Activated CD4-positive, CD25-positive, alpha-beta regulatory T cell treated with anti-CD3 and anti-CD28 coated beads, Interleukin-2, amount 50 U/mL, for 72 hours (primary cell): ENCODE data around the gene RHO.

Experiments used
- DNase-seq: peaks from one replicate; pipeline ENCODE4 v3.0.0; 2021

RHO gene

GRCh38 chr3:129548104-129548965, 19.9 kb downstream of the RHO start:
- DNase-seq, result no peak

DNA sequence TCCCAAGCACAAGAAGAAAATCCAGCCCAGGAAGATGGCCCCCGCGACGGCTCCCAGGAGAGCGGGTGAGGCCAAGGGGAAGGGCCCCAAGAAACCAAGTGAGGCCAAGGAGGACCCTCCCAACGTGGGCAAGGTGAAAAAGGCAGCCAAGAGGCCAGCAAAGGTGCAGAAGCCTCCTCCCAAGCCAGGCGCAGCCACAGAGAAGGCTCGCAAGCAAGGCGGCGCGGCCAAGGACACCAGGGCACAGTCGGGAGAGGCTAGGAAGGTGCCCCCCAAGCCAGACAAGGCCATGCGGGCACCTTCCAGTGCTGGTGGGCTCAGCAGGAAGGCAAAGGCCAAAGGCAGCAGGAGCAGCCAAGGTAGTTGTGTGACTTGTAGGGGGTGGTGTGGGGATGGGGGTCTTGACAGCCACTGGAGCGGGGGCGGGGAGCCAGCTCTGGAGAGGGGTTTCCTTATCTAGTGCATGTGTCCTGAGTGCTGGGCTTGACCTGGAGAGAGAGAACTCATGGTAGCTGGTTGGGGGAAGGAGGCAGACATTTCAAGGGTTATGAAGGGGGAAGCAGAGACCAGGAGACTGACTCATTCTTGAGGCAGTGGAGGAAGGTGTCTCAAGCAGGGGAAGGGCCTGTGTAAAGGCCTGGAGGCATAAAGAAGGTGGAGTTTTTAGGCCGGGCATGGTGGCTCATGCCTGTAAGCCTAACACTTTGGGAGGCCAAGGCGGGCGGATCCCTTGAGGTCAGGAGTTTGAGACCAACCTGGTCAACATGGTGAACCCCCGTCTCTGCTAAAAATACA, 20.8 kb downstream of the RHO start:
- no peak for DNase-seq

GRCh38 chr3:129549805-129550204, 21.4 kb downstream of the RHO start:
- DNase-seq, result no peak

GRCh38 chr3:129552287-129553050, 24.0 kb downstream of the RHO start:
- no peak for DNase-seq

DNA sequence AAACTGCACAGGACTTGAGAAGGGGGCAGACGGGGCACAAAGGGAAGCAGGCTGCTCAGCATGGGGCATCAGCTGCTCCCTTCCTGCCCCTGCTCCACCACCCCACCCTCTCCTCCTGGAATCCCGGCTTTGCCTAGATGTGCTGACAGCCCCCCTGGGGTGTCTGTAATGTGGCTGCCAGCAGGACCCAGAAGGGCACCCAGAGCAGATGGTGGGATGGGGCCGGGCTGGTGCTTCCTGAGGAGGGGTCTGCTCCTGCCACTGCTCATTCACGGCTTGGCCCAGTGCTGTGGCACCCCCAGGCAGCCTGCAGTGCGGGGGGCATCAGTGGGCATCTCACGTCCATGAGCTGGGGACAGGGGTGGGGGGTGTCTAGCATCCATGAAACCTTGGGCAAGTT, 24.7 kb downstream of the RHO start:
- DNase-seq, result no peak

GRCh38 chr3:129553719-129554118, 25.3 kb downstream of the RHO start:
- no peak for DNase-seq

GRCh38 chr3:129554356-129555152, 26.1 kb downstream of the RHO start:
- DNase-seq, result no peak

DNA sequence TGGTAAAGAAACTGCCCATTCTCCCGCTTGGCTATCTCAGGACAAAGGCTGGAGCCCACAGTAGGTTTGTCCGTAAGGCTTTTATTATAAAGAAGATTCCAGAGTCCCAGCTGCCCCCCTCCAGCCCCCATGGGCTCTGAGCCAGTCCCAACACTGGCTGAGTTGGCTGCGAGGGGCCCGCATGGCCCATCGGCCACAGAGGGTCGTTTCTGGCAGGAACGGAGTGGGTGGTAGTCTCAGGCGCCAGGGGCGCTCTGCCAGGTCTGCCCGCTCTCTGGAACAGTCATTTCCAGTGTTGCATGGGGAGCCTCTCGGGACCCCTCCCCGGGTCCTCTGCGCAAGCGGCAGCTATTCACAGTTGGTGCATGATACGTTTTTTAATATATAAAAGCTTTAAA, 26.7 kb downstream of the RHO start:
- no peak for DNase-seq

GRCh38 chr3:129555616-129556357, 27.3 kb downstream of the RHO start:
- no peak for DNase-seq

DNA sequence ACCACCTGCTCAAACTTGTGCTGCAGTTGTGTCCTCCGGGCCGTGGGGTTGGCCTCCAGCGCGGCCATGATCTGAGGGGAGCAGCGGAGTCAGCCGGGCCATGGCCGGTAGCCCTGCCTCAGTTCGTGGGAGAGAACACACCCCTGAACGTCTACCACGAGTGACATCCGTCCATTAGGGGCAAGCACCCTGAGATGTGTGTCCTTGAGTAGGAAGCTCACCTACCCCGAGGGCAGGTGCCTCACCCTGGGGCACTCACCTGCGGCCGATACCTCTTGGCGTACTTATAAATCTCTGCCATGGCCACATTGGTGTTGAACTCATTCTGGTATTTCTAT, 27.9 kb downstream of the RHO start:
- no peak for DNase-seq

DNA sequence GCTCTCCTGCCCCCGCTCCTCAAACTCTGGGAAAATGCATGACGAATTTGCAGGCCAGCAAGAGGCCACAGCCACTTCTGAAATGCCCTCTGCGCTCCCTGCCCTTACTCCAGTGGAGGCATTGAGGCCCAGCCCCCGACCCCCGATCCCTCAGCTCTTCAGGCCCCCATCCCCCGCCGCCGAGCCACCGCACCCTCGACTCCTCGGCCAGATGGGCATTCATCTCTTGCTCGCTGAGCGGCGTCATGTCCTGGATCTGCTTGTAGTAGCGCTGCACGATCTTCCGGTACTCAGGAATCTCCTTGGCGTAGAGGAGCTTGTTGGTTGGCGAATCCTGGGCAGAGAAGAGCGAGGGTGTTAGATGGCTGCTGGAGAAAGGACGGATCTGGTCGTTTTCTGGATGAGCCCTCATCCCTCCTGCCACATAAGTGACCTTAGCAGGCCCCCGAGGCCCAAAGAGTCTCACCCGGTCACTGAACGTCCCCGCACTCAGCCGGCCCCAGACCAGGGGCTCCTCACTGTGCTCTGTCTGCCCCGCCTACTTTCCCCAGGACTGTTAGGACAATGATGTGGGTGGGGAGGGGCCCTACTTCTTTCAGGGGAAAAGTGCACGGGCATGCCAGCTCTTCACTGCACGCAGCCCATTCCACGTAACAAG, 28.6 kb downstream of the RHO start:
- DNase-seq, result no peak

- no peak for DNase-seq
These were observed 29.1 kb downstream of the RHO start for GRCh38 chr3:129557548-129557894.

- no peak for DNase-seq
These were observed 29.8 kb downstream of the RHO start for GRCh38 chr3:129558081-129558771.

GRCh38 chr3:129558772-129559564, 30.5 kb downstream of the RHO start:
- DNase-seq, result no peak

- no peak for DNase-seq
These were observed 31.2 kb downstream of the RHO start for GRCh38 chr3:129559565-129560079.

DNA sequence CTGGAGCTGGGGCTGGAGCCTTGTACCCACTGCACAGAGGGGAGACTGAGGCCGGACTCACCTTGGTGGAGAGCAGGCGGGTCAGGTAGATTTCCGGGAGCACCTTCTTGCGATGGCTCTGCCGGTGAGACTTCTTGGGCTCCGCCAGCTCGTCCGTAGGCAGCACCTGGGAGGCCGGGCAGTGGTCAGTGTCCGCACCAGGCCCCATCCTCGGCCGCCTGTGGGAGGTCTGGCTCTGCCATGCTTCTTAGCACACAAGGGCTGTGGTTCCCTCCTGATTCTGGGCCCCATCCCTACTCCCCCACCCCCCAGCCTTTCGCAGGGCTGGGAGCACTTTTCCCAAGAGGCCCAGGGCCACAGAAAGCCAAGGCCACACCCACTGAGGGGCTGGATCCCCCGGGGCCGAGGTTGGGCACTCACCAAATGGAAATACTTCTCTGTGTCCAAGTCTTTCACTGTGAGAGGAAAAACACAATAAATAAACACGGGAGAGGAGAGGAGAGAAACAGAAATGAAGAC, 31.9 kb downstream of the RHO start:
- DNase-seq, result no peak

DNA sequence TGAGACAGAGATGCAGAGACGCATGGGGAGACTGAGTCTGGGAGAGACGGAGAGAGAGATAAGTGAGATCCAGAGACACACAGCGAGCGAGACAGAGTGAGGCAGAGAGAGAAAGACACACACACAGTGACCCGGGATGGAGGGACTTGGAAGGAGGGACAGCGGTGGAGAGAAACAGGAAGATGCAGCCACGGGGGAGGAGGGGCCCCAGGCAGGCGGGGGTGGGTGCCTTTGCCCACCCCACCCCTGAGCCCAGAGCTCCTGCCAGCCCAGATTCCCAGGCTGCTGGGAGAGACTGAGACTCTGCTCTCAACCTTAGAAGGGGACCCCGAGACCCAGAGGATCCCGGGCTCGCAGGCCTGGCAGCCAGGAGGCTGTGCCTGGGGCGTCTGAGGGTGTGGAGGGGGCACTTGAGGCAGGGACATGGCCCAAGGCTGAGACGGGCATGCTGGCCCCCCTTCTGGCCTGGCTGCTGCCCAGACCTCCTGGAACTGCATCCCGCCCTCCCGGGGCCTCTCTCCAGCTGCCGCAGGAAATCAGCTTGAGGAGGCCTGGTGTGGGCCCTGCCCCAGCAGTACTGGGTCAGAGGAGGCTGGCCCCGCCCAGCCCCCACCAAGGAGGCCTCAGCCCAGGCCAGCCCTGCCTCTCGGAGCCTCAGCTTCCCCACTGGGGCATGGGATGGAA, 32.6 kb downstream of the RHO start:
- DNase-seq, result no peak

DNA sequence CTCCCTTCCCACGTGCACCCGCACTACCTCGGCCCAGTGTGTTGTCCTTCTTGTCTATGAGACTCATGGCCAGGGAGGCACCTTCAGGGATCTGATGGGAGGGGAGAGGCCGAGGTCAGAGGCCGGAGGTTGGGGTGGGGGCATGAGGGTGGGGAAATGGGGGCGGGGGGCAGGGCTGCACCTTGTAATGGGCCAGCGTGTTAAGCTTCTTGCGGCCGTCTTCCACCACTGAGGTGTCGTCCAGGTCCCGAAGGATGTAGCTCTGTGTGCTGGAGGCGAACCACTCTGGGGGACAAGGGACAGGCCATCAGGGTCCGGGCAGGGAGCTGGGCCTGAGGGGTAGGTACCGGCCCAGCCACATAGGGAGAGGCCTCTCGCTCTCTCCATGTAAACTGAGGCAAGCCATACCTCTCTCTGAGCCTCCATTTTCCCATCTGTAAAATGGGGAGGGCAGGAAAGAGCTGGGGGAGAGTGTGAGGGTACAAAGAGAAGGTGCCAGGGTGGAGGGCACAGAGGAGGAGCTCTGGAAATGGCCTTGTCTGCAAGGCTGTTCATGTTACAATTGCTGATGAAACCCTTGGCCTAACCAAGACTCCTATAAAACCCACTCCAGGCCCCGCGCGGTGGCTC, 33.3 kb downstream of the RHO start:
- no peak for DNase-seq
